ENCODE data around the gene CEP164. TPM values are rescaled to one million over a fixed set of nuclear protein-coding genes. Genes with fewer than 3 reads are reported as not detected.

The CEP164 gene
- total RNA-seq, 1 experiment from 2014 or later, result 21.0 TPM

GRCh38 chr11:117394221-117394925, 66.7 kb downstream of the CEP164 start:
- no peak overlapping the region for H3K4me3 Mint-ChIP-seq
- ChIA-PET CTCF (interaction anchor here (0.8 to 1.1 kb wide), 2 partner anchors 32 to 423 kb away, joined by 3 to 5 read pairs; no protein-coding TSS in a partner anchor), POLR2A (no interaction called here)
- DNase-seq (ENCODE audit: low spot score), result no peak
- peaks cover 50% of the 10 kb centered on the region for H3K36me3 Mint-ChIP-seq
- TF ChIP-seq ESRRA (CRISPR knock-in tag; IDR thresholded peaks at IDR 0.05; ENCODE audit: borderline replicate concordance), result no peak
- no peak for TF ChIP-seq GTF2I (CRISPR knock-in tag; conservative IDR thresholded peaks at IDR 0.05)
- no peak for TF ChIP-seq PRRX2 (CRISPR knock-in tag; IDR thresholded peaks at IDR 0.05)
- TF ChIP-seq USF1 (CRISPR knock-in tag; IDR thresholded peaks at IDR 0.05), result no peak
- TF ChIP-seq TEAD1 (CRISPR knock-in tag; IDR thresholded peaks at IDR 0.05), result no peak
- TF ChIP-seq MYBL2 (CRISPR knock-in tag; IDR thresholded peaks at IDR 0.05), result no peak
- TF ChIP-seq SP1 (CRISPR knock-in tag; conservative IDR thresholded peaks at IDR 0.05), result no peak
- TF ChIP-seq PRDM15 (CRISPR knock-in tag; IDR thresholded peaks at IDR 0.05), result no peak
- TF ChIP-seq ZBTB43 (CRISPR knock-in tag; IDR thresholded peaks at IDR 0.05), result no peak
- no peak for TF ChIP-seq CREM (CRISPR knock-in tag; IDR thresholded peaks at IDR 0.05)
- TF ChIP-seq ZNF281 (CRISPR knock-in tag; IDR thresholded peaks at IDR 0.05), result no peak
- TF ChIP-seq NR3C1 (CRISPR knock-in tag; conservative IDR thresholded peaks at IDR 0.05; ENCODE audit: low read depth), result no peak
- TF ChIP-seq ZNF138 (CRISPR knock-in tag; conservative IDR thresholded peaks at IDR 0.05), result no peak
- TF ChIP-seq IRF1 (CRISPR knock-in tag; IDR thresholded peaks at IDR 0.05), result no peak
- no peak for TF ChIP-seq ZMAT4 (CRISPR knock-in tag; IDR thresholded peaks at IDR 0.05)
- no peak for TF ChIP-seq RELA (CRISPR knock-in tag; IDR thresholded peaks at IDR 0.05; ENCODE audit: borderline replicate concordance)
- no peak for TF ChIP-seq E2F4 (CRISPR knock-in tag; IDR thresholded peaks at IDR 0.05; ENCODE audit: borderline replicate concordance, low read depth)
- TF ChIP-seq PREB (CRISPR knock-in tag; IDR thresholded peaks at IDR 0.05; ENCODE audit: borderline replicate concordance), result no peak
- no peaks in the 10 kb centered on the region for H3K4me1 Mint-ChIP-seq
- peaks cover 23% of the 10 kb centered on the region for H3K9me3 Mint-ChIP-seq
- H3K27ac Mint-ChIP-seq, result no peak overlapping the region
- H3K27me3 Mint-ChIP-seq (ENCODE audit: low read depth), result no peaks in the 10 kb centered on the region
- ATAC-seq, result no peak
